ENCODE results near the gene CD48.

Gene CD48

GRCh38 chr1:160630523-160631451 is 80.8 kb downstream of the CD48 start:
- no peak for DNase-seq

- DNase-seq: no peak
These were observed 82.1 kb downstream of the CD48 start for GRCh38 chr1:160629286-160630210.

- no peak for DNase-seq
These were observed 82.8 kb downstream of the CD48 start for GRCh38 chr1:160628799-160629263.
